ENCODE results near the gene NNT. TPM values are rescaled to one million over a fixed set of nuclear protein-coding genes. Genes with fewer than 3 reads are reported as not detected.

NNT gene
- total and polyA plus RNA-seq, 2 of the 13 experiments (the other 11 are each of a cell fraction or from before 2014, with no cell fraction given): 21.1 to 58.0 TPM

- TF ChIP-seq HMGXB4 (CRISPR knock-in tag; IDR thresholded peaks at IDR 0.05; ENCODE audit: borderline replicate concordance in 1 of 2, low read depth in 1 of 2): peak; percentile 66 to 79
- no peak for TF ChIP-seq ZNF720 (CRISPR knock-in tag; IDR thresholded peaks at IDR 0.05)
- no peak for TF ChIP-seq SNAPC5 (CRISPR knock-in tag; IDR thresholded peaks at IDR 0.05; ENCODE audit: borderline replicate concordance)
- no peak for TF ChIP-seq ZNF343 (CRISPR knock-in tag; IDR thresholded peaks at IDR 0.05)
- TF ChIP-seq ZNF430 (CRISPR knock-in tag; IDR thresholded peaks at IDR 0.05): no peak
- no peak for TF ChIP-seq SMYD3 (CRISPR knock-in tag; IDR thresholded peaks at IDR 0.05)
- TF ChIP-seq ZNF263 (CRISPR knock-in tag; IDR thresholded peaks at IDR 0.05): no peak; the same call in 1 of the 2 replicates
- TF ChIP-seq STAT6 (CRISPR knock-in tag; IDR thresholded peaks at IDR 0.05; ENCODE audit: borderline replicate concordance): 0 out of 2 replicates have a peak, but pooled peaks have one; percentile 34
- peak; percentile 31; the same call in 1 of the 2 replicates for TF ChIP-seq ZNF124 (CRISPR knock-in tag; IDR thresholded peaks at IDR 0.05)
- peak; percentile 40; the same call in 1 of the 2 replicates for TF ChIP-seq POLR2G (IDR thresholded peaks at IDR 0.05; ENCODE audit: low read depth, low read length)
- no peak for TF ChIP-seq MED8 (CRISPR knock-in tag; IDR thresholded peaks at IDR 0.05; ENCODE audit: insufficient replicate concordance)
- TF ChIP-seq TBP (CRISPR knock-in tag; IDR thresholded peaks at IDR 0.05): no peak
- no peak for TF ChIP-seq IKZF4 (CRISPR knock-in tag; IDR thresholded peaks at IDR 0.05; ENCODE audit: borderline replicate concordance, low read depth, not compliant biosample characterization)
- TF ChIP-seq ZNF674 (CRISPR knock-in tag; IDR thresholded peaks at IDR 0.05; ENCODE audit: low read depth): no peak
- peak; percentile 90 for TF ChIP-seq ZBTB10 (CRISPR knock-in tag; IDR thresholded peaks at IDR 0.05; ENCODE audit: borderline replicate concordance)
- peak; percentile 81 for TF ChIP-seq RBFOX2 (IDR thresholded peaks at IDR 0.05; ENCODE audit: low read depth, low read length)
- TF ChIP-seq DNMT3B (CRISPR knock-in tag; conservative IDR thresholded peaks at IDR 0.05): no peak
- no peak for TF ChIP-seq SMAD1 (CRISPR knock-in tag; IDR thresholded peaks at IDR 0.05; ENCODE audit: borderline replicate concordance, low read depth)
- no peak for TF ChIP-seq ZNF672 (CRISPR knock-in tag; IDR thresholded peaks at IDR 0.05)
- TF ChIP-seq FOXK1 (CRISPR knock-in tag; IDR thresholded peaks at IDR 0.05; ENCODE audit: borderline replicate concordance, low read depth): no peak
- TF ChIP-seq REPIN1 (CRISPR knock-in tag; IDR thresholded peaks at IDR 0.05; ENCODE audit: borderline replicate concordance, low read depth): no peak; the same call in 1 of the 2 replicates
Measured at GRCh38 chr5:43602461-43603343, at the start of gene NNT (continued).

Measured in HepG2 (cell line).